OCI-M1 (cell line): ENCODE data around the gene SH2D7.
A peak's percentile ranks its signal among the peaks of the same experiment; 100 is the strongest.

Experiments used
- DNase-seq: peaks from one replicate; lab custom pipeline; 2025; lab: John Stamatoyannopoulos, UW

SH2D7 gene

DNA sequence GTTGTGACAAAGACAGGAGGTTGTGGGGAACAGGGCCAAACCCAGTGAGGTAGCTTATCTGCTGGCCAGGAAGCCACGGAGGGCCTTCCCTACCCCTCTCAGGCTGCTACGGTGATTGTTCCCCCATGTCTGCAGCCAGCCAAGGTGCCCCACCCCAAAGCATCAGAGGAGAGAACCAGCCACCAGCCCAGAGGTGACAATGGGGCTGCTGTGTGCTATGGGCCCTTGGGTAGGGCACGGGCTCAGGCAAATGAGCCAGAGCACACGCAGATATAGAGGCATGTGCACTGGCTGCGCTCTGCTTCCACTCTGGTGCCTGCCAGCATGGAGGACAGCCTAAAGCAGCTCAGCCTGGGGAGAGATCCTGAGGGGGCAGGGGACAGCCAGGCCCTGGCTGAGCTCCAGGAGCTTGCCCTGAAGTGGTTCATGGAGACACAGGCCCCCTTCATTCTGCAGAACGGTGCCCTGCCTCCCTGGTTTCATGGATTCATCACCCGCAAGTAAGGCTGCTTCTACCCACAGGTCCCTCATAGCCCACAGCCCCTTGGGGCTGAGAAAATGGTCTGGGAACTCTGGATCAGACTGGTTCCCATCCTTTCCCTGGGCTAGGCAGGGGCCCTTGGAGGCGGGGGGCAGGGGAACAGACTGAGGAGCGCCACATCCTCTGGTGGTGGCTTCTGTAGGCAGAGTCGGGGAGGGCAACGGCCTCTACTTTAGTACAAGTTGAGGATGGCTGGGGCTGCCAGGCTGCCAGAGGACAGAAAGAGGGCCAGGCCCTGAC lies at the start of gene SH2D7:
Gene SH2D7 (plus strand): TSS at position 301 of the 781 bp plus-strand sequence. CDS start 24 bp downstream, at position 325.
- no peak for DNase-seq

DNA sequence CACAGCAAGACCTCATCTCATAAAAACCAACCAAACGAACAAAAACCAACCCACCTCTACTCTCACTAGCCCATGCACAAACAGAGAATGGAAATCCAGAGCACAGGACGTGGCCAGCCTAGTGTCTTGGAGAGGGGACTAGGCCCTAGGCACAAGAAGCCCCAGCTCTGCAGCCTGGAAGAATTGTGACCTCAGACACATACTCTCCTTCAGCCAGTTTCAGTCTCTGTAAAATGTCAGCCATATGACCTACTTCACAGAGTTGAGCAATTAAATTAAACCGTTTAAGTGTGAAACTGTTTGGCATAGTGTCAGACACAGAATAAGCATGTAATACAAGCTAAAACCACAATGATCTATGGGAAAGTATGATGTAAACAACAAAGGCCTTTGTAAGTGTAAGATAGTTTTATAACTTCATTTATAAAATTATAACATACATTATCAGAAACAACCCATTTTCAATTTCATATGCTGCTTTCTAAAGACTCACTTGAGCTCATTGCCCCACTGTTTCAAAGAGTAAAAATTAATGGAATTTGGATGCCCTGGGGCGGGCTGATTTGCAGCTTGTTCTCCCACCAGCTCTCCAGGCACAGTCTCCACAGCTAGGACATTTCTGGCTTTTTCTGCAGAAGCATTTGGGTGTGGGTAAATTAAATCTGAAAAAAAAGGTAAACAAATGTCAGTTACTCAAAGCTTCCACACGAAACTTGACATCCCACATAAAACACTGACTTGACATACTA lies 47.8 kb upstream of the SH2D7 start:
- peak; percentile 4 for DNase-seq

DNA sequence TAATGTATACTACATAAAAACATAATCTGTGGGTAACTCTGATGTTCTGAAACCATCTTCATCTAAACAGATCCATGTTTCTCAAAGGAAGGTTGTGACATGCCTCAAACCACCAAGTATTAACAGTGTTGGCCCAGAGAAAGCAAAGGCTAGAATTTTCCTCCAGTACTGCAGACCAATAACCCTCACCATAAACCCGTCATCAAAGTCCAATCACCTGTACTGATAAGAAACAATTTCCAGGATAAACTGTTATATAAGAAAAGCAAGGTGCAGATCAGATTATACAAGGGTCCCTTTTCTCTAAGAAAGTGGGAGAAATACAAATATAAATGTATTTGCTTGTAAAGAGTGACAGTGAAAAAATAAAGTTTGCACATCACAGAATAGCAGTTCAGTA lies 47.2 kb upstream of the SH2D7 start:
- DNase-seq, result no peak

DNA sequence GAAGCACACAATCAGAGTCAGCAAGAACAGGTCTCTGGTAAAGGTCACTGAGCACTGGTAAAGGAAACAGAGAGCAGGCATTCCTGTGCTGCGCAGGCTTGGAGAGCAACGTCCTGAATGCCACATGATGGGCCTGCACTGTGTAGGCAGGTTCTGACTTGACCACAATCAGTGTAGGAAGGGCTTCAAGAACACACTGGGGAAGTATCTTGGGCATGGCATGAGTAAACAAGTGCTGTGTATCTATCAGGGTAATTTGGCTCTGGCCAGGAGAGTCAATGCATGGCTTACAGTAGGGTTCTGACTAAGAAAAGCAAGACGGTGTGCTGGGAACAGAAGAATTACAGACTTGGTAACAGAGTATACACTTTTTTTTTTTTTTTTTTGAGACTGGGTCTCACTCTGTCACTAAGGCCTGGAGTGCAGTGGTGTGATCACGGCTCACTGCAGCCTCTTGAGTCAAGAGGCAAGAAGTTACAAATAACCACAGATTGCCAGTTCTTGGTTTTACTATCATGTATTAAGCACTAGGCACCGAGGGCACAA lies 45.5 kb upstream of the SH2D7 start:
- no peak for DNase-seq

- DNase-seq, result no peak
Observed at GRCh38 chr15:78047761-78048627, 44.4 kb upstream of the SH2D7 start.

- no peak for DNase-seq
Observed at GRCh38 chr15:78048628-78048920, 43.8 kb upstream of the SH2D7 start.

DNA sequence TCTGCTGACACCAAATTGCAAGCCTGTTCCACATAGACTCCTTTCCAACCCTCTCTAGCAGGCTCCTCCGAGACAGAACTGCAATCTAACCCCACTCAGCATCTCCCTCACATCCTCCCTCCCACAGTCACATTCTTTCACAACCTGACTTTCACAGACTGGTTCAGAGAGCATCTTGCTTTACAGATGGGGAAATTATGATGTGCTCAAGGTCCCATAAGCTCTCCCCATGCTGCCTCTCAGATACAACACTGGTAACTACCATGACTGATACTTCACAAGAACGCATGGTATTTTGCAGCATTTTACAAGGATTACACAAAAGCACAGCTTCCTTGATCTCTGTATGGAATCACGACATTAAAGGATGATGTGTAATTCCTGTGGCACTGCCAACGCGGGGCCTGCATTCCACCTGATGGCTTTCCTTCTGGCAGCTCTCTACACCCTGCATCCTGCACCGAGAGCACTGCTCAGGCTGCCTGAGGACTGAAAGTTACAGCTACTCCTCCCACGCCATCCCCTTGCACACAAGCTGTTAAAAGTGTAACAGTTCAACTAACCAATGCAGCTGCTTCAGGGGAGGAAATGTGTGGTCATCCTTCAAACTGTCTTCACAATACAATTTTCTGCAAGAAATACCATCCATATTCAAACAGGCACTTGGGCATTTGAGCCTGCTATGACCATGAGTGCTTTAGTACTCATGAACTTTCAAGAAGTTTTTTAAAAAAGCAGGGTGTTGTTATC lies 42.5 kb upstream of the SH2D7 start:
- DNase-seq, result no peak

- no peak for DNase-seq
Observed at GRCh38 chr15:78050441-78050809, 41.9 kb upstream of the SH2D7 start.

DNA sequence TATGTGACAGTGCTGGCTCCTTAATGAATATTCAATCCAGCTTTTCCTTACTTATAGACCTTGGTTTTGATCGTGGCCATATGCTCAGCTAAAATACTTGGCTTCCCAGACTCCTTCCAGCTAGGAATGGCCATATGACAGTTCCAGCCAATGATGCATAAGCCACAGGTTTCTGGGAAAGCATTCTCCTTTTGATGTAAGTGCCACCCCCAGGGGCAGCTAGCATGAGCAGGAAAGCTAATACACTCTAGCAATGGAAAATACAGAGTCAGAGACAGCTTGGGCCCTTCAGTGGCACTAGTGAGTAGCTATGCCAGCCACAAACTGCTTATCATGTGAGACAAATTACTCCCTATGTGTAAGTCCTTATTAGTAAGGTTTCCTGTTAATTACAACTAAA lies 41.5 kb upstream of the SH2D7 start:
- no peak for DNase-seq

DNA sequence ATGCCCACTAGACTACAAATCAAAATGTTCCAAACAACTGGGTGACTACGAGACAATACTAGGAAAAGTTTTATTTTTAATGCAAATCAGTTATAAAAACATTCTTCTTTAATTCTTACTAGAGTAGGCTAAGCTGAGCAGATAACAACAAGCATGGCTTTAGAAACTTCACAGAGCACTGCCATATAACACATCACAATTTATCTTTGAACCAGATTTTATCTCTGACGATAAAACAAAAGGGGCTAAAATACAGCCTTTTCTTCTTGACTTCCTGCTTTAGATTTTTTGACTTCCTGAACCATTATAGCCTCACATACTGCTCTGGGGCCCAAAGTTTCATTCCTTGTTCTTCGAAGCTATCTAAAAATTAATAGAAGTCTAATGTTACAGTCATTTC lies 40.8 kb upstream of the SH2D7 start:
- DNase-seq, result no peak

GRCh38 chr15:78052001-78052401 lies 40.4 kb upstream of the SH2D7 start:
- no peak for DNase-seq

- no peak for DNase-seq
Observed at GRCh38 chr15:78052545-78052944, 39.8 kb upstream of the SH2D7 start.

- DNase-seq, result no peak
Observed at GRCh38 chr15:78054518-78054917, 37.8 kb upstream of the SH2D7 start.

DNA sequence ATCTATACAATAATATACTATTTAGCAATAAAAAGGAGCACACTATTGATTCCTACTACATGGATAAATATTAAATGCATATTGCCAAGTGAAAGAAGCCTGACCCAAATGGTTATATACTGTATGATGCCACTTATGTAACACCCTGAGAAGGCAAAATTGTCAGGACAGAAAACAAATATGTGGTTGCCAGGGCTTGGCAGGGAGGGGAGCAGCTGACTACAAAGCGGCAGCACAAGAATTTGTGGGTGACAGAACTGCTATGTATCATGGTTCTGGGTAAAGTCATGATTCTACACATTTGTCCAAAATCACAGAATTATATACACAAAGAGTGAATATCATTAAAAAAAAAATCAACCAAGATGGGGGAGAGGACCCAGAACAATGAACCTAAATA lies 37.4 kb upstream of the SH2D7 start:
- DNase-seq, result no peak

GRCh38 chr15:78055919-78056713 lies 36.2 kb upstream of the SH2D7 start:
- no peak for DNase-seq

DNA sequence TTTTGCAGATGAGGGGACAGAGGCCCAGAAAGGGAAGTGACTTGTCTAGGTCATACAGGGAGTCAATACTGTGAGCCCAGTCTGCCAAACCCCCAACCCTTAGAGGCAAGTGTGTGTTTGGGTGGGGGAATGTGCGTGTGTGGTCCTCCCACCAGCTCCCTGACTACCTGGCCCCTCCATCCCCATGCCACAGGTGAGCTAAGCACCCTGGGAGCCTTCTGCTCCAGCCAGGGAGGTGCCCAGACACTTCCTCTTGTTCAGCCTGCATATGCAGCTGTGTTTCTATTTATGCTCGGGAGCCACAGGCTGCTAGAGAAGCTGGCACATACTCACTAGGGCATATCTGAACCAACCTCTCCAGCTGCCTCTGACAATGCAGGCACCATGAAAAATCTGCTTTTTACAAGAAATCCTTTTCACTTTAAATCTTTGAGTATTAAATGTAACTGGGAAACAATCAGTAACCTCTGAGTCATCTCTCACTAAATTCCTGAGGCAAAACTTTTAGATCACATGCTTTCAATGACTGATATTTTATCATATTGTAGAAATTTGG lies 35.6 kb upstream of the SH2D7 start:
- DNase-seq, result no peak

- no peak for DNase-seq
Observed at GRCh38 chr15:78057803-78058202, 34.6 kb upstream of the SH2D7 start.

DNA sequence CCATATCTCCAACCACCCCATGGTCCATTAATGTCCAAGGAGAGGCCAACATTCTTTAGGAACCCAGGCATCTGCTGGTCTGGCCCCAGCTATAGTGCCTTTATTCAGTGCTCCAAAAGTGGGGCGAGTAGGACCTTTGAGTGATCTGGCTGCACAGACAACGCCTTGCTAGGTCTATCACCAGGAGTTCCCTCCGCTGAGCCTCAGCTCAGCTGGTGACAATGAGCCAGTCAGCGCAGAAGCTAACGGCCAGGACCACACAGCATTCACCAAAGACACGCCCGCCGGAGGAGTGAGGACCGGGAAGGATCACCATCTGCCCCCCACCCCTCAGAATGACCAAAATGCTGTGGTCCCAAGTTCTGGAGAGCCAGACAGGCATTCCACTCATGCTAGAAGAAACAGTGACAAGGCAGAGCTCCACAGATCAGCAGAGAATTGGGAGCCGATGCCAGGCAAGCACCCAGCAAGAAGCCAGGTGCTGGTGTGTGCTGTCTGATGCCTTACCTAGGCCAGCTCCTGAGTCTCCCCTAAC lies 33.9 kb upstream of the SH2D7 start:
- DNase-seq, result no peak

DNA sequence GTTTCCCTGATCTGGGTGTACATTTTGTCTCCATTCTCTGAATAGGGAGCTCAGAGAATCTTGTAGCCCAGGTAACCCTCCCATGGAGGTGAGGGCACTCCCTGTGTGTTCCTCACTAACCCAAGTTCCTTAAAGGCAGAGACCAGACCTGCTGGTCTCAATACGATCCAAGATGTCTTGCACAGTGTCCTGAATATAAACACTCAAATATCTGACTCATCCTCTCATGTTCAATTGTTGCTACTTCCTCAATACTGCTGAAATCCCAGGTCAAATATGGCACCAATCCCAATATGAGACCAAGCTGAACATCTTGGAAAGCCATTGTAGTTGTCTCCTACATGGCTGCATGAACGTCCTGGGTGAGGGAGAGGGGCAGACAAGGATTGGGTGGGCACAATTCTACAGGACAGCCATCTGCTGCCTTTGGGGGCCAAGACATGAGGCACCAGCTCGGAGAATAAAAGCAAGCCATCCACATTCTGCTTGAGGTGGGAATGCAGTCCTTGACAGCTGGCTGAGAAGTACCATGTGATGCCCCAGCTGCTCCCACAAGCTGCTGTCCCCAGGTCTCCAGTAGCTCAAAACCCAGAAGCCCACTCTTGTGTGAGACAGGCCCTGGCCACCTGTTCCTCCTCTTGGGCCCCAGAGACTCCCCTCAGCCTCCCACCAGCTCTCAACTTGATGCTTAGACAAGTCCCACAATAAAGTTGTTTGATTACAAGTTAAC lies 33.1 kb upstream of the SH2D7 start:
- no peak for DNase-seq

- DNase-seq, result no peak
Observed at GRCh38 chr15:78060232-78060631, 32.1 kb upstream of the SH2D7 start.
